MM.1S (cell line): ENCODE results near the gene ZNF844.
"Not testable (repeated sequence)": the region's sequence is repeated elsewhere in the genome, so short reads cannot be mapped to it uniquely, and the experiment has no call there.

Experiments
- DNase-seq: peaks from one replicate; pipeline ENCODE4 v3.0.0-alpha.2; 2015
- H2AFZ ChIP-seq: fragments of 300-600 bp; sonication (generic); 2 replicates; pipeline ENCODE4 v1.6.0; 2016; ENCODE audit warnings: antibody characterized with exemption, low read length
- H3F3A ChIP-seq: fragments of 300-600 bp; sonication (generic); 2 replicates; pipeline ENCODE4 v1.6.1; 2016; ENCODE audit warnings: mild to moderate bottlenecking, antibody characterized with exemption, low read length, moderate library complexity, mixed read lengths; ENCODE audit not compliant: insufficient read depth
- H3K27ac ChIP-seq: fragments of 300-600 bp; sonication (generic); 2 replicates; pipeline ENCODE4 v1.5.1; 2016; ENCODE audit warnings: mild to moderate bottlenecking, low read length
- H3K27me3 ChIP-seq: fragments of 300-600 bp; sonication (generic); replicated peaks from 2 replicates; pipeline ENCODE4 v1.6.0; 2016; ENCODE audit warnings: low read length; ENCODE audit not compliant: insufficient read depth
- H3K36me3 ChIP-seq: fragments of 300-600 bp; sonication (generic); replicated peaks from 2 replicates; pipeline ENCODE4 v1.6.1; 2016; ENCODE audit warnings: mild to moderate bottlenecking, low read length, mixed read lengths; ENCODE audit not compliant: insufficient read depth
- H3K4me1 ChIP-seq: fragments of 300-600 bp; sonication (generic); 2 replicates; pipeline ENCODE4 v1.6.1; 2016; ENCODE audit warnings: low read length, mixed read lengths
- H3K4me2 ChIP-seq: fragments of 300-600 bp; sonication (generic); 2 replicates; pipeline ENCODE4 v1.6.0; 2016; ENCODE audit warnings: low read depth, low read length
- H3K4me3 ChIP-seq: fragments of 300-600 bp; sonication (generic); 2 replicates; pipeline ENCODE4 v1.5.1; 2016; ENCODE audit warnings: low read length, mixed read lengths
- H3K79me2 ChIP-seq: fragments of 300-600 bp; sonication (generic); 2 replicates; pipeline ENCODE4 v1.6.1; 2016; ENCODE audit warnings: mixed run types, low read length, mixed read lengths
- H3K9ac ChIP-seq: fragments of 300-600 bp; sonication (generic); 2 replicates; pipeline ENCODE4 v1.6.1; 2016; ENCODE audit warnings: low read length, mixed read lengths
- H3K9me2 ChIP-seq: fragments of 300-600 bp; sonication (generic); replicated peaks from 2 replicates; pipeline ENCODE4 v1.6.1; 2016; ENCODE audit warnings: mild to moderate bottlenecking, low read length, mixed read lengths; ENCODE audit not compliant: insufficient read depth
- H3K9me3 ChIP-seq: fragments of 300-600 bp; sonication (generic); replicated peaks from 2 replicates; pipeline ENCODE4 v1.6.1; 2016; ENCODE audit warnings: mild to moderate bottlenecking, low read length, mixed read lengths; ENCODE audit not compliant: insufficient read depth
- H4K20me1 ChIP-seq: fragments of 300-600 bp; sonication (generic); 2 replicates; pipeline ENCODE4 v1.6.1; 2016; ENCODE audit warnings: mild to moderate bottlenecking, low read length, moderate library complexity, mixed read lengths; ENCODE audit not compliant: insufficient read depth
- EZH2 ChIP-seq: fragments of 300-600 bp; sonication (generic); optimal IDR thresholded peaks from 2 replicates; pipeline ENCODE3; 2017; ENCODE audit warnings: low read depth, mild to moderate bottlenecking, antibody characterized with exemption, low read length, mixed read lengths
- EZH2phosphoT487 ChIP-seq: fragments of 300-600 bp; sonication (generic); IDR thresholded peaks from 2 replicates; pipeline ENCODE4 v1.6.1; 2018; ENCODE audit warnings: antibody characterized with exemption, low read length
- TF ChIP-seq, protein P1 (sequence below): fragments of 300-600 bp; sonication (generic); IDR thresholded peaks from 2 replicates; pipeline ENCODE4 v1.5.1; 2016; ENCODE audit warnings: antibody characterized with exemption, low read length, mixed read lengths

Gene ZNF844

DNA sequence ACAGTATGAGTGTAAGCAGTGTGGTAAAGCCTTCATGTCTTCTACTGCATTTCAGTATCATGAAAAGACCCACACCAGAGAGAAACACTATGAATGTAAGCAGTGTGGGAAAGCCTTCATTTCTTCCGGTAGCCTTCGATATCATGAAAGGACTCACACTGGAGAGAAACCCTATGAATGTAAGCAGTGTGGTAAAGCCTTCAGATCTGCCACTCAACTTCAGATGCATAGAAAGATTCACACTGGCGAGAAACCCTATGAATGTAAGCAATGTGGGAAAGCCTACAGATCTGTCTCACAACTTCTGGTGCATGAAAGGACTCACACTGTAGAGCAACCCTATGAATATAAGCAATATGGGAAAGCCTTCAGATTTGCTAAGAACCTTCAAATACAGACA lies 12.8 kb downstream of the ZNF844 start:
- Histone ChIP-seq H2AFZ (no peak overlapping the region), H3F3A (no peaks in the 10 kb centered on the region), H4K20me1 (no peaks in the 10 kb centered on the region), H3K4me2 (no peak overlapping the region), H3K4me1 (no peaks in the 10 kb centered on the region), H3K27me3 (no peaks in the 10 kb centered on the region), H3K27ac (no peak overlapping the region), H3K36me3 (no peaks in the 10 kb centered on the region), H3K9me2 (no peaks in the 10 kb centered on the region), H3K4me3 (no peak overlapping the region), H3K9me3 (no peaks in the 10 kb centered on the region), H3K79me2 (no peaks in the 10 kb centered on the region), H3K9ac (no peak overlapping the region)
- TF ChIP-seq, protein P1, sequence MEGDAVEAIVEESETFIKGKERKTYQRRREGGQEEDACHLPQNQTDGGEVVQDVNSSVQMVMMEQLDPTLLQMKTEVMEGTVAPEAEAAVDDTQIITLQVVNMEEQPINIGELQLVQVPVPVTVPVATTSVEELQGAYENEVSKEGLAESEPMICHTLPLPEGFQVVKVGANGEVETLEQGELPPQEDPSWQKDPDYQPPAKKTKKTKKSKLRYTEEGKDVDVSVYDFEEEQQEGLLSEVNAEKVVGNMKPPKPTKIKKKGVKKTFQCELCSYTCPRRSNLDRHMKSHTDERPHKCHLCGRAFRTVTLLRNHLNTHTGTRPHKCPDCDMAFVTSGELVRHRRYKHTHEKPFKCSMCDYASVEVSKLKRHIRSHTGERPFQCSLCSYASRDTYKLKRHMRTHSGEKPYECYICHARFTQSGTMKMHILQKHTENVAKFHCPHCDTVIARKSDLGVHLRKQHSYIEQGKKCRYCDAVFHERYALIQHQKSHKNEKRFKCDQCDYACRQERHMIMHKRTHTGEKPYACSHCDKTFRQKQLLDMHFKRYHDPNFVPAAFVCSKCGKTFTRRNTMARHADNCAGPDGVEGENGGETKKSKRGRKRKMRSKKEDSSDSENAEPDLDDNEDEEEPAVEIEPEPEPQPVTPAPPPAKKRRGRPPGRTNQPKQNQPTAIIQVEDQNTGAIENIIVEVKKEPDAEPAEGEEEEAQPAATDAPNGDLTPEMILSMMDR: no peak
- TF ChIP-seq EZH2: no peak
- TF ChIP-seq EZH2phosphoT487: no peak
- DNase-seq: no peak

GRCh38 chr19:12083336-12083735 lies 18.8 kb downstream of the ZNF844 start:
- DNase-seq, H3K4me1 ChIP-seq, H3K36me3 ChIP-seq, H3K79me2 ChIP-seq, H3K27ac ChIP-seq, H3K27me3 ChIP-seq, H4K20me1 ChIP-seq, H3K4me3 ChIP-seq, H3K4me2 ChIP-seq, H3F3A ChIP-seq, H3K9ac ChIP-seq, H3K9me2 ChIP-seq, H2AFZ ChIP-seq, H3K9me3 ChIP-seq: not testable (repeated sequence)

- Histone ChIP-seq H3K4me1 (no peaks in the 10 kb centered on the region), H3K9me2 (no peaks in the 10 kb centered on the region), H3K36me3 (no peaks in the 10 kb centered on the region), H3K79me2 (no peaks in the 10 kb centered on the region), H2AFZ (no peak overlapping the region), H3K27me3 (no peaks in the 10 kb centered on the region), H3K4me3 (no peak overlapping the region), H3K4me2 (no peak overlapping the region), H4K20me1 (no peaks in the 10 kb centered on the region), H3K27ac (no peak overlapping the region), H3K9me3 (no peaks in the 10 kb centered on the region), H3K9ac (no peak overlapping the region), H3F3A (no peaks in the 10 kb centered on the region)
- TF ChIP-seq EZH2phosphoT487 (no peak), EZH2 (no peak)
- TF ChIP-seq, protein P1: no peak
- no peak for DNase-seq
These were observed 20.7 kb downstream of the ZNF844 start for GRCh38 chr19:12085074-12085818.

- H3F3A ChIP-seq: no peaks in the 10 kb centered on the region
- no peaks in the 10 kb centered on the region for H3K9me3 ChIP-seq
- TF ChIP-seq, protein P1: peak; percentile 55
- TF ChIP-seq EZH2phosphoT487: no peak
- no peaks in the 10 kb centered on the region for H4K20me1 ChIP-seq
- peak; percentile 14 for DNase-seq
- H3K27ac ChIP-seq: no peak overlapping the region
- H3K4me3 ChIP-seq: no peak overlapping the region
- H3K79me2 ChIP-seq: no peaks in the 10 kb centered on the region
- H3K9me2 ChIP-seq: no peaks in the 10 kb centered on the region
- no peak overlapping the region for H2AFZ ChIP-seq
- H3K4me2 ChIP-seq: no peak overlapping the region
- H3K27me3 ChIP-seq: no peaks in the 10 kb centered on the region
- no peaks in the 10 kb centered on the region for H3K36me3 ChIP-seq
- no peak overlapping the region for H3K9ac ChIP-seq
- no peaks in the 10 kb centered on the region for H3K4me1 ChIP-seq
These were observed 26.3 kb downstream of the ZNF844 start for GRCh38 chr19:12090807-12091206.
